ENCODE data around the gene OVCH1.

OVCH1 gene

DNA sequence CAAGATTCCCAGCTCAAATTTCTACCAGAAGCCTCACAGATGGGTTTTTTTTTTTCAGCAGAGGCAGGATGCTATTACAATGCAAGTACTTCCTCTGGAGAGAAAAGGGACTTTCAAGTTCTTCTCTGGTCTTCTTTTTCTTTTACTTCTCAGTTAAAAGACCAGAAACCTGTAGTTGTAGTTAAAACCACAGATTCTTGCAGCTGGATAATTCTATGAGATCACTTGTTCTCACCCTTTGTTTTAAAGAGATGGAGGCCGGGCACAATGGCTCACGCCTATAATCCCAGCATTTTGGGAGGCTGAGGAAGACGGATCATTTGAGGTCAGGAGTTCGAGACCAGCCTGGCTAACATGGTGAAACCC lies 47.6 kb upstream of the OVCH1 start (continued):
- TF ChIP-seq, protein P1, sequence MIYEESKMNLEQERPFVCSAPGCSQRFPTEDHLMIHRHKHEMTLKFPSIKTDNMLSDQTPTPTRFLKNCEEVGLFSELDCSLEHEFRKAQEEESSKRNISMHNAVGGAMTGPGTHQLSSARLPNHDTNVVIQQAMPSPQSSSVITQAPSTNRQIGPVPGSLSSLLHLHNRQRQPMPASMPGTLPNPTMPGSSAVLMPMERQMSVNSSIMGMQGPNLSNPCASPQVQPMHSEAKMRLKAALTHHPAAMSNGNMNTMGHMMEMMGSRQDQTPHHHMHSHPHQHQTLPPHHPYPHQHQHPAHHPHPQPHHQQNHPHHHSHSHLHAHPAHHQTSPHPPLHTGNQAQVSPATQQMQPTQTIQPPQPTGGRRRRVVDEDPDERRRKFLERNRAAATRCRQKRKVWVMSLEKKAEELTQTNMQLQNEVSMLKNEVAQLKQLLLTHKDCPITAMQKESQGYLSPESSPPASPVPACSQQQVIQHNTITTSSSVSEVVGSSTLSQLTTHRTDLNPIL (CRISPR knock-in tag; IDR thresholded peaks at IDR 0.05; ENCODE audit: low read depth), result no peak
- no peak for TF ChIP-seq OSR1 (CRISPR knock-in tag; IDR thresholded peaks at IDR 0.05)
- no peak for TF ChIP-seq TOX (CRISPR knock-in tag; IDR thresholded peaks at IDR 0.05; ENCODE audit: borderline replicate concordance)
- TF ChIP-seq PPARA (CRISPR knock-in tag; IDR thresholded peaks at IDR 0.05; ENCODE audit: borderline replicate concordance), result no peak
- TF ChIP-seq ZNF565 (CRISPR knock-in tag; conservative IDR thresholded peaks at IDR 0.05; ENCODE audit: low read depth), result no peak
- no peak for TF ChIP-seq ZNF8 (CRISPR knock-in tag; IDR thresholded peaks at IDR 0.05)
- TF ChIP-seq, protein P2, sequence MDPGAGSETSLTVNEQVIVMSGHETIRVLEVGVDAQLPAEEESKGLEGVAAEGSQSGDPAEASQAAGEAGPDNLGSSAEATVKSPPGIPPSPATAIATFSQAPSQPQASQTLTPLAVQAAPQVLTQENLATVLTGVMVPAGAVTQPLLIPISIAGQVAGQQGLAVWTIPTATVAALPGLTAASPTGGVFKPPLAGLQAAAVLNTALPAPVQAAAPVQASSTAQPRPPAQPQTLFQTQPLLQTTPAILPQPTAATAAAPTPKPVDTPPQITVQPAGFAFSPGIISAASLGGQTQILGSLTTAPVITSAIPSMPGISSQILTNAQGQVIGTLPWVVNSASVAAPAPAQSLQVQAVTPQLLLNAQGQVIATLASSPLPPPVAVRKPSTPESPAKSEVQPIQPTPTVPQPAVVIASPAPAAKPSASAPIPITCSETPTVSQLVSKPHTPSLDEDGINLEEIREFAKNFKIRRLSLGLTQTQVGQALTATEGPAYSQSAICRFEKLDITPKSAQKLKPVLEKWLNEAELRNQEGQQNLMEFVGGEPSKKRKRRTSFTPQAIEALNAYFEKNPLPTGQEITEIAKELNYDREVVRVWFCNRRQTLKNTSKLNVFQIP (CRISPR knock-in tag; IDR thresholded peaks at IDR 0.05; ENCODE audit: borderline replicate concordance, low read depth), result no peak
- TF ChIP-seq GLIS3 (CRISPR knock-in tag; IDR thresholded peaks at IDR 0.05), result no peak

DNA sequence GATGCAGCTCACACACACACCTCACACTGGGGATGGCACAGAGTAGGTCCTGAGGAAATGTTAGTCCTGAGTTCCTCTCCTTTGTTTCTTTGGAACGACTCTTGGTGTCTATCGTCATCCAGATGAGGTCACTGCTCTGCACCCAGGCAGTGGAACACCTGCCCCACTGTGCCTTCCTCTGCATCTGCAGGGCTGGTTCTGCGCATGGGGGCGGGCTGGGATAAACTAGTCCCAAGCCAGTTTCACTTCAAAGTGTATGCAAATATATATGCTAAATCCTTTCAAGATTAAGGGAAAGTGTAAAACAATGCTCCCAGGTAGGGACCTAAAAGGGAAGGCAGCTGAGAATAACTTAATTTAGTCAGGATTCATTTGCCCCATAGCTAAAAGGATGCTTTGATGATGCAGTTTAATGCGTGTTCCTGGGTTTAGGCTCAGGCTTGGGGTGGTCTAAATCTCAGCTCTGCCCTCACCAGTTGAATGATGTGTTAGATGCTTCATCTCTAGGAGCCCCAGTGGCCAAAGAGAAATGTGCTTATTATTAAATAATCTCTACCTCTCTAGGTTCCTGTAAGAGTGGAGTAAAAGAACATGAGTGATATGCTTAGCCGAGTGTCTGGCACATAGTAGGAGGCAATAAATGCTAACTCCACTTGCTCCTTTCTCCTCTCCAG lies 47.1 kb upstream of the OVCH1 start:
- no peak for ATAC-seq
- no peak for TF ChIP-seq ZNF565 (CRISPR knock-in tag; conservative IDR thresholded peaks at IDR 0.05; ENCODE audit: low read depth)
- TF ChIP-seq, protein P3, sequence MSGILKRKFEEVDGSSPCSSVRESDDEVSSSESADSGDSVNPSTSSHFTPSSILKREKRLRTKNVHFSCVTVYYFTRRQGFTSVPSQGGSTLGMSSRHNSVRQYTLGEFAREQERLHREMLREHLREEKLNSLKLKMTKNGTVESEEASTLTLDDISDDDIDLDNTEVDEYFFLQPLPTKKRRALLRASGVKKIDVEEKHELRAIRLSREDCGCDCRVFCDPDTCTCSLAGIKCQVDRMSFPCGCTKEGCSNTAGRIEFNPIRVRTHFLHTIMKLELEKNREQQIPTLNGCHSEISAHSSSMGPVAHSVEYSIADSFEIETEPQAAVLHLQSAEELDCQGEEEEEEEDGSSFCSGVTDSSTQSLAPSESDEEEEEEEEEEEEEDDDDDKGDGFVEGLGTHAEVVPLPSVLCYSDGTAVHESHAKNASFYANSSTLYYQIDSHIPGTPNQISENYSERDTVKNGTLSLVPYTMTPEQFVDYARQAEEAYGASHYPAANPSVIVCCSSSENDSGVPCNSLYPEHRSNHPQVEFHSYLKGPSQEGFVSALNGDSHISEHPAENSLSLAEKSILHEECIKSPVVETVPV (CRISPR knock-in tag; IDR thresholded peaks at IDR 0.05), result no peak
- TF ChIP-seq ARNTL (CRISPR knock-in tag; IDR thresholded peaks at IDR 0.05; ENCODE audit: borderline replicate concordance, low read depth), result no peak
- TF ChIP-seq, protein P4, sequence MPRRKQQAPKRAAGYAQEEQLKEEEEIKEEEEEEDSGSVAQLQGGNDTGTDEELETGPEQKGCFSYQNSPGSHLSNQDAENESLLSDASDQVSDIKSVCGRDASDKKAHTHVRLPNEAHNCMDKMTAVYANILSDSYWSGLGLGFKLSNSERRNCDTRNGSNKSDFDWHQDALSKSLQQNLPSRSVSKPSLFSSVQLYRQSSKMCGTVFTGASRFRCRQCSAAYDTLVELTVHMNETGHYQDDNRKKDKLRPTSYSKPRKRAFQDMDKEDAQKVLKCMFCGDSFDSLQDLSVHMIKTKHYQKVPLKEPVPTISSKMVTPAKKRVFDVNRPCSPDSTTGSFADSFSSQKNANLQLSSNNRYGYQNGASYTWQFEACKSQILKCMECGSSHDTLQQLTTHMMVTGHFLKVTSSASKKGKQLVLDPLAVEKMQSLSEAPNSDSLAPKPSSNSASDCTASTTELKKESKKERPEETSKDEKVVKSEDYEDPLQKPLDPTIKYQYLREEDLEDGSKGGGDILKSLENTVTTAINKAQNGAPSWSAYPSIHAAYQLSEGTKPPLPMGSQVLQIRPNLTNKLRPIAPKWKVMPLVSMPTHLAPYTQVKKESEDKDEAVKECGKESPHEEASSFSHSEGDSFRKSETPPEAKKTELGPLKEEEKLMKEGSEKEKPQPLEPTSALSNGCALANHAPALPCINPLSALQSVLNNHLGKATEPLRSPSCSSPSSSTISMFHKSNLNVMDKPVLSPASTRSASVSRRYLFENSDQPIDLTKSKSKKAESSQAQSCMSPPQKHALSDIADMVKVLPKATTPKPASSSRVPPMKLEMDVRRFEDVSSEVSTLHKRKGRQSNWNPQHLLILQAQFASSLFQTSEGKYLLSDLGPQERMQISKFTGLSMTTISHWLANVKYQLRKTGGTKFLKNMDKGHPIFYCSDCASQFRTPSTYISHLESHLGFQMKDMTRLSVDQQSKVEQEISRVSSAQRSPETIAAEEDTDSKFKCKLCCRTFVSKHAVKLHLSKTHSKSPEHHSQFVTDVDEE (CRISPR knock-in tag; IDR thresholded peaks at IDR 0.05), result no peak

DNA sequence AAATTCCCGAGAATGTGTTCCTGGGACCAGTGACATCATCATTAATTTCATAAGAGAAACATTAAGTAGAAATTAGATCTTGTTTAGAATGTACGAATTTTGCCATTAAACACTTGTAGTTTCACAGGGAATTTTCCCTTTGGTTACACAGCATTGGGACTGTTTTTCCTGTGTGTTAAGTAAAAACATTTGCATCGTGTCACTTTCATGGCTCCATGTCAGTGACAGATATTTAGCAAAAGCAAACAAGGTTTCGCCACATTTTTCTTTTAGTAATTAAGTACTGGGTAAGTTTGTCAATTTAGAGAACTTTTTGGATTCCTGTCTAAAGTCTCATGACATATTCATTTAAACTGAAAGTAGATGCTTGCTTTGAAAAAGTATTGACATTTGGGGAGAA lies 45.5 kb upstream of the OVCH1 start:
- TF ChIP-seq RARB (CRISPR knock-in tag; IDR thresholded peaks at IDR 0.05), result no peak
- no peak for TF ChIP-seq ARNTL (CRISPR knock-in tag; IDR thresholded peaks at IDR 0.05; ENCODE audit: borderline replicate concordance, low read depth)
- no peak for TF ChIP-seq TOX (CRISPR knock-in tag; IDR thresholded peaks at IDR 0.05; ENCODE audit: borderline replicate concordance)
- ATAC-seq, result no peak

DNA sequence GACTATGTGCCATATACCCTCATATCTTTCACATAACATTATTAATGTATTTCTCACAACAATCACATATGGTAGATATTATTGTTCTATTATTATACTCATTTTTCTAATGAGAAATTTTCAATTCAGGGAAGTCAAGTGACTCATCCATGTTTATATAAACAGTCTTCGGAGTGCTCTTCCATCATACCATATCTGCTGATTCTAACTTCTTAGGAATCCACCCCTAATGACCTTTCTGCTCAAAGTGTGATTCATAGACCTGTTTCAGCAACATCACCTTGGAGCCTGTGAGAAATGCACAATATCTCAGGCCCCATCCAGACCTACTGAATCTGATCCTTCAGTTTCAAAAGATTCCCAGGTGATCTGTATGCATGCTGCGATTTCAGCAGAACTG lies 39.8 kb upstream of the OVCH1 start:
- no peak for ATAC-seq

More for the DNA sequence above, 39.8 kb upstream of the OVCH1 start:
- TF ChIP-seq PPARA (CRISPR knock-in tag; IDR thresholded peaks at IDR 0.05; ENCODE audit: borderline replicate concordance) (no peak), ZNF8 (CRISPR knock-in tag; IDR thresholded peaks at IDR 0.05) (no peak), ZC3H10 (CRISPR knock-in tag; IDR thresholded peaks at IDR 0.05) (no peak), ISL1 (CRISPR knock-in tag; IDR thresholded peaks at IDR 0.05) (no peak), TCF4 (CRISPR knock-in tag; IDR thresholded peaks at IDR 0.05; ENCODE audit: borderline replicate concordance) (no peak), OSR1 (CRISPR knock-in tag; IDR thresholded peaks at IDR 0.05) (no peak), SNAI2 (CRISPR knock-in tag; IDR thresholded peaks at IDR 0.05) (no peak), ESRRG (CRISPR knock-in tag; IDR thresholded peaks at IDR 0.05) (no peak), ZFP3 (CRISPR knock-in tag; IDR thresholded peaks at IDR 0.05) (no peak), ZNF565 (CRISPR knock-in tag; conservative IDR thresholded peaks at IDR 0.05; ENCODE audit: low read depth) (no peak)
- TF ChIP-seq, protein P5, sequence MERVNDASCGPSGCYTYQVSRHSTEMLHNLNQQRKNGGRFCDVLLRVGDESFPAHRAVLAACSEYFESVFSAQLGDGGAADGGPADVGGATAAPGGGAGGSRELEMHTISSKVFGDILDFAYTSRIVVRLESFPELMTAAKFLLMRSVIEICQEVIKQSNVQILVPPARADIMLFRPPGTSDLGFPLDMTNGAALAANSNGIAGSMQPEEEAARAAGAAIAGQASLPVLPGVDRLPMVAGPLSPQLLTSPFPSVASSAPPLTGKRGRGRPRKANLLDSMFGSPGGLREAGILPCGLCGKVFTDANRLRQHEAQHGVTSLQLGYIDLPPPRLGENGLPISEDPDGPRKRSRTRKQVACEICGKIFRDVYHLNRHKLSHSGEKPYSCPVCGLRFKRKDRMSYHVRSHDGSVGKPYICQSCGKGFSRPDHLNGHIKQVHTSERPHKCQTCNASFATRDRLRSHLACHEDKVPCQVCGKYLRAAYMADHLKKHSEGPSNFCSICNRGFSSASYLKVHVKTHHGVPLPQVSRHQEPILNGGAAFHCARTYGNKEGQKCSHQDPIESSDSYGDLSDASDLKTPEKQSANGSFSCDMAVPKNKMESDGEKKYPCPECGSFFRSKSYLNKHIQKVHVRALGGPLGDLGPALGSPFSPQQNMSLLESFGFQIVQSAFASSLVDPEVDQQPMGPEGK (CRISPR knock-in tag; IDR thresholded peaks at IDR 0.05; ENCODE audit: borderline replicate concordance), result no peak
- TF ChIP-seq, protein P4 (CRISPR knock-in tag; IDR thresholded peaks at IDR 0.05), result no peak
